Endothelial cell of umbilical vein (primary cell): Measurements from ENCODE around the gene ERBB4. TPM values are rescaled to one million over a fixed set of nuclear protein-coding genes. Genes with fewer than 3 reads are reported as not detected.

Experiments
- BruUV-seq: library from RNA; stranded (reverse); fragments of 400-500 nt; replicated peaks from 2 replicates; lab custom pipeline; 2021; lab: Mats Ljungman, UMichigan
- CTCF ChIA-PET: fragments of 300-600, 350-600 bp; sonication (Branson Sonifier 250); formaldehyde crosslinking; loops from one replicate; lab custom pipeline; 2021; ENCODE audit warnings: antibody characterized with exemption, inconsistent platforms; lab: Charles Lee
- POLR2A ChIA-PET: fragments of 300-600, 350-600 bp; sonication (Branson Sonifier 250); formaldehyde crosslinking; loops from one replicate; lab custom pipeline; 2021; ENCODE audit warnings: antibody characterized with exemption, inconsistent platforms; lab: Charles Lee
- DNase-seq: peaks from one replicate; pipeline ENCODE4 v3.0.0-alpha.2; 2011; ENCODE audit warnings: low read depth, low spot score
- FAIRE-seq: peaks from 2 replicates; lab custom pipeline; 2011; peaks lifted over from hg19 to GRCh38; lab: Jason Lieb, UNC
- H2AFZ ChIP-seq: 2 replicates; pipeline ENCODE4 v1.6.0; 2012; ENCODE audit warnings: low read depth, low read length, control low read depth, inconsistent platforms
- H3K27ac ChIP-seq: 2 replicates; pipeline ENCODE4 v1.5.1; 2011; ENCODE audit warnings: low read depth, mild to moderate bottlenecking, control low read depth, low read length, moderate library complexity; ENCODE audit not compliant: insufficient read depth
- H3K27me3 ChIP-seq, 2 experiments: 2 replicates each; pipeline versions ENCODE4 v1.6.0 to v1.6.1; 2011; ENCODE audit warnings: low read length in 2 of 2, mixed read lengths in 1 of 2; ENCODE audit not compliant: control insufficient read depth in 2 of 2, insufficient read depth in 2 of 2
- H3K36me3 ChIP-seq, 2 experiments: 2 replicates in 1 of 2; 3 replicates in 1 of 2; pipeline ENCODE4 v1.5.1; 2011; ENCODE audit warnings: low read length in 2 of 2, mild to moderate bottlenecking in 1 of 2, moderate library complexity in 1 of 2; ENCODE audit not compliant: control insufficient read depth in 2 of 2, insufficient read depth in 2 of 2; ENCODE audit errors: extremely low read depth in 1 of 2
- H3K4me1 ChIP-seq: 3 replicates; pipeline ENCODE4 v1.5.1; 2011; ENCODE audit warnings: mild to moderate bottlenecking, low read length; ENCODE audit not compliant: control insufficient read depth, insufficient read depth; ENCODE audit errors: extremely low read depth
- H3K4me2 ChIP-seq: 2 replicates; pipeline ENCODE4 v1.6.1; 2011; ENCODE audit warnings: low read length, control low read depth, mixed read lengths; ENCODE audit not compliant: insufficient read depth
- H3K4me3 ChIP-seq, 3 experiments: fragments of 200-600 bp in 1 of 3; sonication (generic), shearing (Covaris generic) in 1 of 3; replicated peaks in 1 of 3; 2 replicates each; pipeline ENCODE4 v1.5.1; 2011 to 2016; ENCODE audit warnings: control low read depth in 3 of 3, low read length in 3 of 3, mild to moderate bottlenecking in 2 of 3, inconsistent platforms in 1 of 3, low read depth in 1 of 3, moderate library complexity in 1 of 3; ENCODE audit not compliant: insufficient read depth in 1 of 3
- H3K79me2 ChIP-seq: 2 replicates; pipeline ENCODE4 v1.6.0; 2012; ENCODE audit warnings: low read length, inconsistent platforms; ENCODE audit not compliant: control insufficient read depth, insufficient read depth
- H3K9ac ChIP-seq: replicated peaks from 2 replicates; pipeline ENCODE3; 2011; ENCODE audit warnings: low read length, control low read depth; ENCODE audit not compliant: insufficient read depth; ENCODE audit errors: extremely low read depth
- H3K9me1 ChIP-seq: replicated peaks from 3 replicates; pipeline ENCODE4 v1.6.0; 2011; ENCODE audit warnings: mild to moderate bottlenecking, low read length; ENCODE audit not compliant: control insufficient read depth, insufficient read depth; ENCODE audit errors: extremely low read depth
- H3K9me3 ChIP-seq: replicated peaks from 2 replicates; pipeline ENCODE4 v1.5.1; 2012; ENCODE audit warnings: low read length, inconsistent platforms; ENCODE audit not compliant: control insufficient read depth, insufficient read depth
- H4K20me1 ChIP-seq: replicated peaks from 2 replicates; pipeline ENCODE3; 2011; ENCODE audit warnings: mild to moderate bottlenecking, low read length; ENCODE audit not compliant: control insufficient read depth, insufficient read depth; ENCODE audit errors: extremely low read depth
- CTCF ChIP-seq, 2 donors: IDR thresholded peaks; 1 replicate in 1 of 2; 2 replicates in 1 of 2; pipeline ENCODE4 v1.5.1; 2011; ENCODE audit warnings: low read length in 2 of 2, mild to moderate bottlenecking in 2 of 2, moderate library complexity in 2 of 2, control low read depth in 1 of 2, inconsistent platforms in 1 of 2, low read depth in 1 of 2; ENCODE audit not compliant: insufficient read depth in 1 of 2; ENCODE audit errors: extremely low read depth in 1 of 2
- EZH2 ChIP-seq: IDR thresholded peaks from 2 replicates; pipeline ENCODE4 v1.6.1; 2012; ENCODE audit warnings: borderline replicate concordance, low read depth, mild to moderate bottlenecking, moderate library complexity, low read length, inconsistent platforms; ENCODE audit not compliant: severe bottlenecking
- FOS ChIP-seq: IDR thresholded peaks from 2 replicates; pipeline ENCODE4 v1.6.1; 2011; ENCODE audit warnings: mild to moderate bottlenecking, low read length, moderate library complexity, borderline replicate concordance; ENCODE audit not compliant: insufficient read depth
- GATA2 ChIP-seq: IDR thresholded peaks from 2 replicates; pipeline ENCODE4 v1.7.0; 2011; ENCODE audit warnings: low read depth, mild to moderate bottlenecking, moderate library complexity, mixed read lengths, low read length; ENCODE audit not compliant: insufficient read length, insufficient read depth
- JUN ChIP-seq: IDR thresholded peaks from 2 replicates; pipeline ENCODE4 v1.6.1; 2011; ENCODE audit warnings: borderline replicate concordance, low read depth; ENCODE audit not compliant: insufficient read length, insufficient read depth
- MYC ChIP-seq: IDR thresholded peaks from one replicate; pipeline ENCODE4 v1.6.1; 2011; ENCODE audit warnings: mild to moderate bottlenecking, low read depth, low read length
- POLR2A ChIP-seq: IDR thresholded peaks from 2 replicates; pipeline ENCODE4 v1.6.1; 2012; ENCODE audit warnings: low read depth, mild to moderate bottlenecking, control low read depth, low read length
- POLR2AphosphoS5 ChIP-seq: IDR thresholded peaks from 2 replicates; pipeline ENCODE4 v1.6.1; 2012; ENCODE audit warnings: low read depth, mild to moderate bottlenecking, control low read depth, low read length, moderate library complexity; ENCODE audit not compliant: insufficient read depth
- dilution Hi-C: fragments of 300-500 bp; cut with MboI; formaldehyde crosslinking; loops from one replicate; pipeline ENCODE4 v1.15.0; 2019; ENCODE audit warnings: low sequenced_read_pairs; ENCODE audit not compliant: extremely low pct_ligation_motif_present
- intact Hi-C: fragments of 100-400 bp; cut with micrococcal nuclease; formaldehyde crosslinking; loops from one replicate; pipeline ENCODE4 v1.10.0; 2022
- polyA plus RNA-seq, 4 experiments: library from polyadenylated mRNA; depleted of rRNA in 3 of 4; stranded (reverse) in 3 of 4; unstranded in 1 of 4; fragments of >200 nt; gene quantifications; 2 replicates each; pipeline versions ENCODE4 v1.2.1 to v1.2.3, GENCODE V29; 2011 to 2012; ENCODE audit warnings: missing spikeins in 1 of 4
- total RNA-seq: library from RNA; stranded (reverse); gene quantifications from 2 replicates; pipeline ENCODE4 v1.2.3, GENCODE V29; 2021
- TF ChIP-seq, protein P1 (sequence below): IDR thresholded peaks from 2 replicates; pipeline ENCODE4 v1.6.1; 2011; ENCODE audit not compliant: insufficient read depth, insufficient read length

ERBB4 gene
- total and polyA plus RNA-seq, 2 donors (not counting 3 experiments of a cell fraction or from before 2014, with no cell fraction given) = 0.01 to 0.27 TPM

- dilution Hi-C loops (no loop called here), intact Hi-C loops (no loop called here)
- no peaks in the 10 kb centered on the region for H3K9me1 ChIP-seq
- POLR2A ChIA-PET = no interaction called here
- H2AFZ ChIP-seq = no peak overlapping the region
- CTCF ChIA-PET = interaction anchor here (2.0 kb wide), 1 partner anchor 16 kb away, joined by 5 read pairs; no protein-coding TSS in a partner anchor
- no peak for FAIRE-seq
- no peak for DNase-seq
- H3K9ac ChIP-seq = no peak overlapping the region
- no peaks in the 10 kb centered on the region for H3K27me3 ChIP-seq
- H3K79me2 ChIP-seq = no peaks in the 10 kb centered on the region
- H4K20me1 ChIP-seq = no peaks in the 10 kb centered on the region
- TF ChIP-seq MYC = no peak
- no peak for TF ChIP-seq JUN
- no peak for TF ChIP-seq FOS
- TF ChIP-seq, protein P1, sequence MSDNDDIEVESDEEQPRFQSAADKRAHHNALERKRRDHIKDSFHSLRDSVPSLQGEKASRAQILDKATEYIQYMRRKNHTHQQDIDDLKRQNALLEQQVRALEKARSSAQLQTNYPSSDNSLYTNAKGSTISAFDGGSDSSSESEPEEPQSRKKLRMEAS = no peak
- TF ChIP-seq GATA2 = no peak
- no peak for TF ChIP-seq EZH2
- no peak for TF ChIP-seq CTCF (IDR thresholded peaks at IDR 0.05; ENCODE audit: extremely low read depth in 1 of 2, insufficient read depth in 1 of 2, low read depth in 1 of 2, low read length in 2 of 2)
- TF ChIP-seq POLR2AphosphoS5 = no peak
- TF ChIP-seq POLR2A = no peak
- H3K9me3 ChIP-seq = no peaks in the 10 kb centered on the region
- no peak overlapping the region for H3K4me3 ChIP-seq
- no peaks in the 10 kb centered on the region for H3K4me1 ChIP-seq
- no TSS peak for BruUV-seq
- H3K36me3 ChIP-seq = no peaks in the 10 kb centered on the region
- no peak overlapping the region for H3K4me2 ChIP-seq
- H3K27ac ChIP-seq = no peak overlapping the region
Observed at GRCh38 chr2:212517693-212518092, 20.9 kb downstream of the ERBB4 start.
